ENCODE results near the gene RNU6-8. TPM values are rescaled to one million over a fixed set of nuclear protein-coding genes. Genes with fewer than 3 reads are reported as not detected.

RNU6-8 gene
- total RNA-seq (2021) (not detected in 3 replicates), Bru-seq, nascent RNA (percentile 20 among the genes with signal in this experiment)
- long read RNA-seq, experiment 1, transcript RNU6-8-201 (1 exons, 107 nt): major isoform, 5 of 5 reads
- long read RNA-seq, experiment 1, partial matches to known transcripts: 0 of 5 reads
- long read RNA-seq, experiment 1, other reads (novel, unspliced or antisense): 0 of 5 reads
- long read RNA-seq, experiment 2, partial matches to known transcripts: 0 of 3 reads
- long read RNA-seq, experiment 2, other reads (novel, unspliced or antisense): 0 of 3 reads
- long read RNA-seq, experiment 3: 0 reads

DNA sequence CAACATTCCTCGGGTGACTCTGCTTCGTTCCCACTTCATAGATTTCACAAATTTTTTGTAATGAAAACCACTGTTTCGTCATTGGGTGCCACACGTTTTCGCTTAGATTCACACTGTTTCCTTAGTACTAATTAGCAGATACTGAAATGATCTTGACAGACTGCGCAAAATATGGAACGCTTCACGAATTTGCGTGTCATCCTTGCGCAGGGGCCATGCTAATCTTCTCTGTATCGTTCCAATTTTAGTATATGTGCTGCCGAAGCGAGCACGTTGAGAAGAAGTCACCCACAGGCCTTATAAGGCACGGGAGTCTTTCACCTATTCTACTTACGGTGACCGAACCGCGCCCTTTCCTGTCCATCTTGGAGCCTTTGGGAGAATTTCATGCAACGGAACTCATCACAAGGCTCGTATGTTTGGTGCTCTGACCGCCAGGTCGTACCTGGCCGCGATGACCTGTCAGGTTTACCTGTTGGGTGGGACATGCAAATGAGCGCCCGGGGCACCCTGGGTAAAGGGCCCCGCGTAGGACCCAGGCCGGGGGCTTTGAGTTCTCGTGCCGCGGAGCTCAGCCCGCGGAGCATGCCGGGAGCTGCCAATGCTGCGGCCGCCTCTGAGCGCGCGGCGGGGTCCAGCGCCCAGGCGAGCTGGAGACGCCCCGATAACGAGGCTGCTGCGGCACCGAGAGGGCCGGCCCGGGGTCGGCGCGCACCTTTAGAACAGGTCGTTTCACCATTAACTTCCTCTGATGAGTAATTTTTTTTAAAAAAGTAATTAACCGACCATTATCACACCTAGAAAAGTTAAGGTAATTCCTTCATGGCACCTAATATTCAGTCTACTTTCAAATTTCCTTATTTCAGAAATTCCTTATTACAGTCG, at the start of gene RNU6-8:
TSS of gene RNU6-8 (minus strand) at position 272 of the 885 bp plus-strand sequence.
- H3K4me3 Mint-ChIP-seq: peak within 1 kb of the TSS; percentile 94
- ChIA-PET CTCF (interaction anchor here (0.5 to 1.6 kb wide), 6 partner anchors 52 to 357 kb away, joined by 3 to 7 read pairs (median 4); partner anchors contain the start of gene ARHGAP5), POLR2A (interaction anchor here (0.6 to 2.3 kb wide), 2 partner anchors 25 to 127 kb away, joined by 3 to 11 read pairs; partner anchors contain the start of gene ARHGAP5)
- peaks cover 20% of the 10 kb centered on the region for H3K4me1 Mint-ChIP-seq
- peaks cover 15% of the 10 kb centered on the region for H3K27me3 Mint-ChIP-seq (ENCODE audit: low read depth)
- peak within 1 kb of the TSS; percentile 100 for H3K27ac Mint-ChIP-seq
- H3K9me3 Mint-ChIP-seq: no peaks in the 10 kb centered on the region
- no peaks in the 10 kb centered on the region for H3K36me3 Mint-ChIP-seq
- ATAC-seq (peak; percentile 74), DNase-seq (ENCODE audit: low spot score) (peak; percentile 89)
- TF ChIP-seq, protein P1, sequence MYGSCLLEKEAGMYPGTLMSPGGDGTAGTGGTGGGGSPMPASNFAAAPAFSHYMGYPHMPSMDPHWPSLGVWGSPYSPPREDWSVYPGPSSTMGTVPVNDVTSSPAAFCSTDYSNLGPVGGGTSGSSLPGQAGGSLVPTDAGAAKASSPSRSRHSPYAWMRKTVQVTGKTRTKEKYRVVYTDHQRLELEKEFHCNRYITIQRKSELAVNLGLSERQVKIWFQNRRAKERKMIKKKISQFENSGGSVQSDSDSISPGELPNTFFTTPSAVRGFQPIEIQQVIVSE (CRISPR knock-in tag; IDR thresholded peaks at IDR 0.05; ENCODE audit: borderline replicate concordance): no peak
- TF ChIP-seq ZBTB43 (CRISPR knock-in tag; IDR thresholded peaks at IDR 0.05) (no peak), AFF4 (CRISPR knock-in tag; IDR thresholded peaks at IDR 0.05; ENCODE audit: borderline replicate concordance) (no peak), ZNF219 (CRISPR knock-in tag; IDR thresholded peaks at IDR 0.05; ENCODE audit: borderline replicate concordance) (no peak)
- TF ChIP-seq, protein P2, sequence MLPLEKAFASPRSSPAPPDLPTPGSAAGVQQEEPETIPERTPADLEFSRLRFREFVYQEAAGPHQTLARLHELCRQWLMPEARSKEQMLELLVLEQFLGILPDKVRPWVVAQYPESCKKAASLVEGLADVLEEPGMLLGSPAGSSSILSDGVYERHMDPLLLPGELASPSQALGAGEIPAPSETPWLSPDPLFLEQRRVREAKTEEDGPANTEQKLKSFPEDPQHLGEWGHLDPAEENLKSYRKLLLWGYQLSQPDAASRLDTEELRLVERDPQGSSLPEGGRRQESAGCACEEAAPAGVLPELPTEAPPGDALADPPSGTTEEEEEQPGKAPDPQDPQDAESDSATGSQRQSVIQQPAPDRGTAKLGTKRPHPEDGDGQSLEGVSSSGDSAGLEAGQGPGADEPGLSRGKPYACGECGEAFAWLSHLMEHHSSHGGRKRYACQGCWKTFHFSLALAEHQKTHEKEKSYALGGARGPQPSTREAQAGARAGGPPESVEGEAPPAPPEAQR (CRISPR knock-in tag; IDR thresholded peaks at IDR 0.05): no peak
- TF ChIP-seq, protein P3, sequence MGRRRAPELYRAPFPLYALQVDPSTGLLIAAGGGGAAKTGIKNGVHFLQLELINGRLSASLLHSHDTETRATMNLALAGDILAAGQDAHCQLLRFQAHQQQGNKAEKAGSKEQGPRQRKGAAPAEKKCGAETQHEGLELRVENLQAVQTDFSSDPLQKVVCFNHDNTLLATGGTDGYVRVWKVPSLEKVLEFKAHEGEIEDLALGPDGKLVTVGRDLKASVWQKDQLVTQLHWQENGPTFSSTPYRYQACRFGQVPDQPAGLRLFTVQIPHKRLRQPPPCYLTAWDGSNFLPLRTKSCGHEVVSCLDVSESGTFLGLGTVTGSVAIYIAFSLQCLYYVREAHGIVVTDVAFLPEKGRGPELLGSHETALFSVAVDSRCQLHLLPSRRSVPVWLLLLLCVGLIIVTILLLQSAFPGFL (CRISPR knock-in tag; IDR thresholded peaks at IDR 0.05; ENCODE audit: borderline replicate concordance): 0 out of 2 replicates have a peak, but pooled peaks have one; percentile 30
- TF ChIP-seq, protein P4, sequence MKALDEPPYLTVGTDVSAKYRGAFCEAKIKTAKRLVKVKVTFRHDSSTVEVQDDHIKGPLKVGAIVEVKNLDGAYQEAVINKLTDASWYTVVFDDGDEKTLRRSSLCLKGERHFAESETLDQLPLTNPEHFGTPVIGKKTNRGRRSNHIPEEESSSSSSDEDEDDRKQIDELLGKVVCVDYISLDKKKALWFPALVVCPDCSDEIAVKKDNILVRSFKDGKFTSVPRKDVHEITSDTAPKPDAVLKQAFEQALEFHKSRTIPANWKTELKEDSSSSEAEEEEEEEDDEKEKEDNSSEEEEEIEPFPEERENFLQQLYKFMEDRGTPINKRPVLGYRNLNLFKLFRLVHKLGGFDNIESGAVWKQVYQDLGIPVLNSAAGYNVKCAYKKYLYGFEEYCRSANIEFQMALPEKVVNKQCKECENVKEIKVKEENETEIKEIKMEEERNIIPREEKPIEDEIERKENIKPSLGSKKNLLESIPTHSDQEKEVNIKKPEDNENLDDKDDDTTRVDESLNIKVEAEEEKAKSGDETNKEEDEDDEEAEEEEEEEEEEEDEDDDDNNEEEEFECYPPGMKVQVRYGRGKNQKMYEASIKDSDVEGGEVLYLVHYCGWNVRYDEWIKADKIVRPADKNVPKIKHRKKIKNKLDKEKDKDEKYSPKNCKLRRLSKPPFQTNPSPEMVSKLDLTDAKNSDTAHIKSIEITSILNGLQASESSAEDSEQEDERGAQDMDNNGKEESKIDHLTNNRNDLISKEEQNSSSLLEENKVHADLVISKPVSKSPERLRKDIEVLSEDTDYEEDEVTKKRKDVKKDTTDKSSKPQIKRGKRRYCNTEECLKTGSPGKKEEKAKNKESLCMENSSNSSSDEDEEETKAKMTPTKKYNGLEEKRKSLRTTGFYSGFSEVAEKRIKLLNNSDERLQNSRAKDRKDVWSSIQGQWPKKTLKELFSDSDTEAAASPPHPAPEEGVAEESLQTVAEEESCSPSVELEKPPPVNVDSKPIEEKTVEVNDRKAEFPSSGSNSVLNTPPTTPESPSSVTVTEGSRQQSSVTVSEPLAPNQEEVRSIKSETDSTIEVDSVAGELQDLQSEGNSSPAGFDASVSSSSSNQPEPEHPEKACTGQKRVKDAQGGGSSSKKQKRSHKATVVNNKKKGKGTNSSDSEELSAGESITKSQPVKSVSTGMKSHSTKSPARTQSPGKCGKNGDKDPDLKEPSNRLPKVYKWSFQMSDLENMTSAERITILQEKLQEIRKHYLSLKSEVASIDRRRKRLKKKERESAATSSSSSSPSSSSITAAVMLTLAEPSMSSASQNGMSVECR (CRISPR knock-in tag; IDR thresholded peaks at IDR 0.05; ENCODE audit: borderline replicate concordance): no peak
- TF ChIP-seq, protein P5, sequence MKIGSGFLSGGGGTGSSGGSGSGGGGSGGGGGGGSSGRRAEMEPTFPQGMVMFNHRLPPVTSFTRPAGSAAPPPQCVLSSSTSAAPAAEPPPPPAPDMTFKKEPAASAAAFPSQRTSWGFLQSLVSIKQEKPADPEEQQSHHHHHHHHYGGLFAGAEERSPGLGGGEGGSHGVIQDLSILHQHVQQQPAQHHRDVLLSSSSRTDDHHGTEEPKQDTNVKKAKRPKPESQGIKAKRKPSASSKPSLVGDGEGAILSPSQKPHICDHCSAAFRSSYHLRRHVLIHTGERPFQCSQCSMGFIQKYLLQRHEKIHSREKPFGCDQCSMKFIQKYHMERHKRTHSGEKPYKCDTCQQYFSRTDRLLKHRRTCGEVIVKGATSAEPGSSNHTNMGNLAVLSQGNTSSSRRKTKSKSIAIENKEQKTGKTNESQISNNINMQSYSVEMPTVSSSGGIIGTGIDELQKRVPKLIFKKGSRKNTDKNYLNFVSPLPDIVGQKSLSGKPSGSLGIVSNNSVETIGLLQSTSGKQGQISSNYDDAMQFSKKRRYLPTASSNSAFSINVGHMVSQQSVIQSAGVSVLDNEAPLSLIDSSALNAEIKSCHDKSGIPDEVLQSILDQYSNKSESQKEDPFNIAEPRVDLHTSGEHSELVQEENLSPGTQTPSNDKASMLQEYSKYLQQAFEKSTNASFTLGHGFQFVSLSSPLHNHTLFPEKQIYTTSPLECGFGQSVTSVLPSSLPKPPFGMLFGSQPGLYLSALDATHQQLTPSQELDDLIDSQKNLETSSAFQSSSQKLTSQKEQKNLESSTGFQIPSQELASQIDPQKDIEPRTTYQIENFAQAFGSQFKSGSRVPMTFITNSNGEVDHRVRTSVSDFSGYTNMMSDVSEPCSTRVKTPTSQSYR (CRISPR knock-in tag; IDR thresholded peaks at IDR 0.05): no peak
- TF ChIP-seq, protein P6, sequence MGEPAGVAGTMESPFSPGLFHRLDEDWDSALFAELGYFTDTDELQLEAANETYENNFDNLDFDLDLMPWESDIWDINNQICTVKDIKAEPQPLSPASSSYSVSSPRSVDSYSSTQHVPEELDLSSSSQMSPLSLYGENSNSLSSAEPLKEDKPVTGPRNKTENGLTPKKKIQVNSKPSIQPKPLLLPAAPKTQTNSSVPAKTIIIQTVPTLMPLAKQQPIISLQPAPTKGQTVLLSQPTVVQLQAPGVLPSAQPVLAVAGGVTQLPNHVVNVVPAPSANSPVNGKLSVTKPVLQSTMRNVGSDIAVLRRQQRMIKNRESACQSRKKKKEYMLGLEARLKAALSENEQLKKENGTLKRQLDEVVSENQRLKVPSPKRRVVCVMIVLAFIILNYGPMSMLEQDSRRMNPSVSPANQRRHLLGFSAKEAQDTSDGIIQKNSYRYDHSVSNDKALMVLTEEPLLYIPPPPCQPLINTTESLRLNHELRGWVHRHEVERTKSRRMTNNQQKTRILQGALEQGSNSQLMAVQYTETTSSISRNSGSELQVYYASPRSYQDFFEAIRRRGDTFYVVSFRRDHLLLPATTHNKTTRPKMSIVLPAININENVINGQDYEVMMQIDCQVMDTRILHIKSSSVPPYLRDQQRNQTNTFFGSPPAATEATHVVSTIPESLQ (CRISPR knock-in tag; IDR thresholded peaks at IDR 0.05): no peak
- TF ChIP-seq, protein P7, sequence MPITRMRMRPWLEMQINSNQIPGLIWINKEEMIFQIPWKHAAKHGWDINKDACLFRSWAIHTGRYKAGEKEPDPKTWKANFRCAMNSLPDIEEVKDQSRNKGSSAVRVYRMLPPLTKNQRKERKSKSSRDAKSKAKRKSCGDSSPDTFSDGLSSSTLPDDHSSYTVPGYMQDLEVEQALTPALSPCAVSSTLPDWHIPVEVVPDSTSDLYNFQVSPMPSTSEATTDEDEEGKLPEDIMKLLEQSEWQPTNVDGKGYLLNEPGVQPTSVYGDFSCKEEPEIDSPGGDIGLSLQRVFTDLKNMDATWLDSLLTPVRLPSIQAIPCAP (CRISPR knock-in tag; IDR thresholded peaks at IDR 0.05): no peak
- TF ChIP-seq, protein P8, sequence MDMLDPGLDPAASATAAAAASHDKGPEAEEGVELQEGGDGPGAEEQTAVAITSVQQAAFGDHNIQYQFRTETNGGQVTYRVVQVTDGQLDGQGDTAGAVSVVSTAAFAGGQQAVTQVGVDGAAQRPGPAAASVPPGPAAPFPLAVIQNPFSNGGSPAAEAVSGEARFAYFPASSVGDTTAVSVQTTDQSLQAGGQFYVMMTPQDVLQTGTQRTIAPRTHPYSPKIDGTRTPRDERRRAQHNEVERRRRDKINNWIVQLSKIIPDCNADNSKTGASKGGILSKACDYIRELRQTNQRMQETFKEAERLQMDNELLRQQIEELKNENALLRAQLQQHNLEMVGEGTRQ (CRISPR knock-in tag; IDR thresholded peaks at IDR 0.05): peak; percentile 29; the same call in 1 of the 2 replicates

All from WTC11 (cell line).